Heart left ventricle (tissue), 16 donors: ENCODE results near the gene SWSAP1. TPM values are rescaled to one million over a fixed set of nuclear protein-coding genes. Genes with fewer than 3 reads are reported as not detected.
"Not testable (repeated sequence)": the region's sequence is repeated elsewhere in the genome, so short reads cannot be mapped to it uniquely, and the experiment has no call there.

Experiments
- ATAC-seq, 4 donors: fragments of 200-7000 bp; cut with Tn5 transposase; one replicate each; pipeline ENCODE4 v1.9.1; 2020 to 2022; ENCODE audit warnings: moderate library complexity in 4 of 4, mild to moderate bottlenecking in 3 of 4, moderate number of reproducible peaks in 1 of 4
- DNase-seq, 5 donors: peaks; one replicate each; pipeline ENCODE4 v3.0.0-alpha.2; 2020
- H3K27ac ChIP-seq, 12 donors: fragments of 200-600 bp; sonication (generic) in 4 of 12; one replicate each; pipeline versions ENCODE4 v1.5.0 to v1.8.0; 2016 to 2022; ENCODE audit warnings: mild to moderate bottlenecking in 2 of 12
- H3K27me3 ChIP-seq, 9 donors: fragments of 200-600 bp; sonication (generic) in 2 of 9; one replicate each; pipeline versions ENCODE4 v1.5.1 to v1.8.0; 2016 to 2022; ENCODE audit warnings: mild to moderate bottlenecking in 3 of 9
- H3K36me3 ChIP-seq, 9 donors: fragments of 200-600 bp; sonication (generic) in 2 of 9; one replicate each; pipeline versions ENCODE4 v1.5.0 to v1.8.0; 2018 to 2022; ENCODE audit warnings: mild to moderate bottlenecking in 2 of 9
- H3K4me1 ChIP-seq, 12 donors: fragments of 200-600 bp; sonication (generic) in 4 of 12; one replicate each; pipeline versions ENCODE4 v1.5.0 to v1.8.0; 2016 to 2022; ENCODE audit warnings: mild to moderate bottlenecking in 3 of 12
- H3K4me3 ChIP-seq, 12 donors: fragments of 200-600 bp; sonication (generic) in 4 of 12; one replicate each; pipeline versions ENCODE4 v1.5.0 to v1.8.0; 2017 to 2022; ENCODE audit warnings: mild to moderate bottlenecking in 9 of 12, moderate library complexity in 4 of 12
- H3K9me3 ChIP-seq, 12 donors: fragments of 200-600 bp; sonication (generic) in 4 of 12; one replicate each; pipeline versions ENCODE4 v1.5.0 to v1.8.0; 2016 to 2022; ENCODE audit warnings: mild to moderate bottlenecking in 1 of 12
- POLR2A ChIP-seq, 2 donors: fragments of 450-650 bp; IDR thresholded peaks; one replicate each; pipeline ENCODE4 v1.6.1; 2017; ENCODE audit warnings: antibody characterized with exemption in 2 of 2, mild to moderate bottlenecking in 2 of 2, moderate library complexity in 2 of 2
- WGBS, 4 donors: extraction: QIAGEN DNeasy Blood & Tissue Kit in 2 of 4; methylation state at CpG; one replicate each; pipeline versions ENCODE4 v1.1.5 to v1.1.7; 2013 to 2018; 5-methylcytosine and 5-hydroxymethylcytosine counted together
- intact Hi-C, 10 donors: fragments of 100-400 bp; cut with DNase I; formaldehyde crosslinking; loops; one replicate each; pipeline versions ENCODE4 v1.11.1 to v1.14.2; 2022
- polyA plus RNA-seq, 2 donors: library from polyadenylated mRNA; stranded (reverse); fragments of 200-250 nt; gene quantifications; one replicate each; pipeline ENCODE4 v1.2.3, GENCODE V29; 2013
- total RNA-seq, 9 donors: library from RNA; depleted of rRNA in 2 of 9; stranded (reverse); fragments of >200 nt in 2 of 9; fragmentation: NEBNext Ultra II Directional in 3 of 9; extraction: Animal tissue kit (Norgen Biotek cat#: 25700) in 3 of 9; gene quantifications; one replicate each; pipeline versions ENCODE4 v1.1.0 to v1.2.4, GENCODE V29; 2016 to 2023
- TF ChIP-seq, protein P1 (sequence below), 12 donors: fragments of 200-600 bp; sonication (generic) in 4 of 12; IDR thresholded peaks; one replicate each; pipeline versions ENCODE4 v1.5.0 to v1.8.0; 2018 to 2022; ENCODE audit warnings: antibody characterized with exemption in 12 of 12, mild to moderate bottlenecking in 5 of 12
- donor health status: ischemic (EF 13 %, LVEDD 7.1; RV severe dilation, severe dysfunction).
- donor health status: healthy with polysubstance abuse.
- donor health status: DM: no; HTN: yes; CAD: no.
- donor health status: DM: no; HTN: no; CAD: no.
- donor health status: ischemic (EF 25% LVEDD 6.9; RV normal size, moderate dysfunction).
- donor health status: ischemic (EF 25% LVEDD 5.7; RV mildly dilated, moderate dysfunction).
- donor health status: healthy.
- donor health status: DM: yes; HTN: yes; CAD: no.
- donor health status: ischemic (EF 35%, LVEDD 5.7; RV mildly dilated, moderate dysfunction).
- donor health status: nonischemic (EF 11% LVEDD 7.7; RV severe dilation, severe dysfunction).
- donor health status: DM: yes; HTN: yes; CAD: no.
- donor health status: PGD.
- donor health status: ischemic (EF 29% LVEDD 5.4; RV normal size, mild dysfunction).
- donor health status: nonischemic (EF 23%, LVEDD 6.1; RV moderate dilation, normal function).

Gene SWSAP1
- total and polyA plus RNA-seq, 11 donors, result 0.67 to 2.1 (median 1.6) TPM

GRCh38 chr19:11349171-11349570 lies 25.3 kb upstream of the SWSAP1 start:
- peaks cover 0 to 10% (median 0%) of the 10 kb centered on the region in 12 donors for H3K9me3 ChIP-seq
- no peak for TF ChIP-seq POLR2A (IDR thresholded peaks at IDR 0.05)
- TF ChIP-seq, protein P1, sequence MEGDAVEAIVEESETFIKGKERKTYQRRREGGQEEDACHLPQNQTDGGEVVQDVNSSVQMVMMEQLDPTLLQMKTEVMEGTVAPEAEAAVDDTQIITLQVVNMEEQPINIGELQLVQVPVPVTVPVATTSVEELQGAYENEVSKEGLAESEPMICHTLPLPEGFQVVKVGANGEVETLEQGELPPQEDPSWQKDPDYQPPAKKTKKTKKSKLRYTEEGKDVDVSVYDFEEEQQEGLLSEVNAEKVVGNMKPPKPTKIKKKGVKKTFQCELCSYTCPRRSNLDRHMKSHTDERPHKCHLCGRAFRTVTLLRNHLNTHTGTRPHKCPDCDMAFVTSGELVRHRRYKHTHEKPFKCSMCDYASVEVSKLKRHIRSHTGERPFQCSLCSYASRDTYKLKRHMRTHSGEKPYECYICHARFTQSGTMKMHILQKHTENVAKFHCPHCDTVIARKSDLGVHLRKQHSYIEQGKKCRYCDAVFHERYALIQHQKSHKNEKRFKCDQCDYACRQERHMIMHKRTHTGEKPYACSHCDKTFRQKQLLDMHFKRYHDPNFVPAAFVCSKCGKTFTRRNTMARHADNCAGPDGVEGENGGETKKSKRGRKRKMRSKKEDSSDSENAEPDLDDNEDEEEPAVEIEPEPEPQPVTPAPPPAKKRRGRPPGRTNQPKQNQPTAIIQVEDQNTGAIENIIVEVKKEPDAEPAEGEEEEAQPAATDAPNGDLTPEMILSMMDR (IDR thresholded peaks at IDR 0.05), result no peak
- no peak overlapping the region for H3K27ac ChIP-seq
- intact Hi-C loops, result loop anchor here in 2 of 10 donors (5.0 kb wide), 2 partner anchors 33 to 57 kb away; partner anchors contain the start of gene EPOR (in 1 of the 2)
- 87 to 93% (median 93%) methylated on average over 4 of the region's 4 CpGs for WGBS, 4 donors
- no peaks in the 10 kb centered on the region for H3K36me3 ChIP-seq
- H3K27me3 ChIP-seq, result no peaks in the 10 kb centered on the region
- ATAC-seq, result no peak
- no peak for DNase-seq
- peaks cover 0 to 26% (median 20%) of the 10 kb centered on the region in 12 donors for H3K4me1 ChIP-seq
- no peak overlapping the region for H3K4me3 ChIP-seq

DNA sequence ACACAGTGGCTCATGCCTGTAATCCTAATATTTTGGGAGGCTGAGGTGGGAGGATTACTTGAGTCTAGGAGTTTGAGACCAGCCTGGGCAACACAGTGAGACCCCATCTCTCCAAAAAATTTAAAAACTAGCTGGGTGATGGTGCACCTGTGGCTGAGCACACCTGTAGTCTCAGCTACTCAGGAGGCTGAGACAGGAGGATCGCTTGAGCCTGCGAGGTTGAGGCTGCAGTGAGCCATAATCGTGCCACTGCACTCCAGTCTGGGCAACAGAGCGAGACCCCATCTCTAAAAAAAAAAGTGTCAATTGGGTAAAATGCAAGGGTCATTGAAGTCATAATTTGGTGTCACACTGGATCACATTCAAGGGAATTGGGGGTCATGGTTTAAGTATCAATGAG lies 20.4 kb upstream of the SWSAP1 start:
- H3K9me3 ChIP-seq, H3K27ac ChIP-seq, H3K4me3 ChIP-seq, H3K27me3 ChIP-seq, intact Hi-C loops, DNase-seq, H3K36me3 ChIP-seq, ATAC-seq: not testable (repeated sequence)
- WGBS, 4 donors, result 95 to 97% (median 96%) methylated on average over 4 of the region's 4 CpGs
- peaks cover 0 to 15% (median 0%) of the 10 kb centered on the region in 12 donors for H3K4me1 ChIP-seq

DNA sequence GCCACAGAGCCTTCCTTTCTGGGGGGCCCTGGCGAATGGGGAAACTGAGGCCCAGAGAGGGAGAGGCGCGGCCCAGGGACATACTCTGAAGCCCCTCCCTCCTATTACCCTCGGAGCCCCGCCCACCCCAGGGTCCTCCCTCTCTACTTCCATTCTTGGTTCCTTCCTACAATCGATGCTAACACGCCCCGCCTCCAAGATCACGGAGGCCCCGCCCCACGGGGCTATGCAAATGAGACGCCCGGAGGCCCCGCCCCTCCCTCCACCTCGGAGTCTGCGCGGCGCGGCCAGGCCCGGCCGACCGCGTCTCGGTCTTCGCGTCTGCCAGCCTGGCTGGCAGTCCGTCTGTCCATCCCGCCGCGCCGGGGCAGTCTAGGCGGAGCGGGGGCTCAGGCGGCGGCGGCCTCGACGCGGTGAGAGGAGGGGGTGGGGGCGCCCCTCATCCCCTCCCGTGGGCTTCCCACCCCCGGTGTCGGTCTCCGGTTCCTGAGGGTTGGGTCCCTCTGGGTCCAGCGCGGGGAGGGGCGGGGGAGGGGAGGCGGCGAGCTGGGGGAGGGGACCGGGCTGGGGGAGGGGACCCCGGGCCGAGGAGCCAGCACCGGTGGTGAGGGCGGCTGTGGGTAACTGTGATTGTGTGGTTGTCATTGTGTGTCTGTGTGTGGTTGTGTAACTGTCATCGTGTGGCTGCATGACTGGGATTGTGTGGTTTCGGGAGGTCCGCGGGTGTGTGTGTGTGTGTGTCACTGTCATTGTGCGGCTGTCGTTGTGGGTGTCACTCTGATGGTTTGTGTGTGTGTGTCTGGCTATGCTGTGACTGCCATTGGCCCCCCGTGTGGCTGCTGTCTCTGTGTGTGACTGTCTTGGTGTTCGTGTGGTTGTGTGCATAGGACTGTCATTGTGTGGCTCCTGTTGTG lies 19.0 kb upstream of the SWSAP1 start, which contains the start of gene PLPPR2:
PLPPR2 (plus strand) TSS at position 273 of the 914 bp plus-strand sequence. CDS start 2,242 bp downstream, outside the sequence.
- no peaks in the 10 kb centered on the region for H3K9me3 ChIP-seq
- peak; percentile 81 to 97 (median 96) for ATAC-seq
- H3K27me3 ChIP-seq, result no peaks in the 10 kb centered on the region
- WGBS, 4 donors, result 6 to 9% (median 8%) methylated on average over 35 to 62 of the region's 62 CpGs
- TF ChIP-seq, protein P1 (IDR thresholded peaks at IDR 0.05), result no peak
- TF ChIP-seq POLR2A (IDR thresholded peaks at IDR 0.05), result peak in 1 of 2 donors; percentile 77
- peak within 1 kb of the TSS in 9 of 12 donors; percentile 46 to 85 (median 57) for H3K27ac ChIP-seq
- DNase-seq, result peak; percentile 92 to 97 (median 97)
- peaks cover 0 to 15% (median 0%) of the 10 kb centered on the region in 12 donors for H3K4me1 ChIP-seq
- peaks cover 0 to 17% (median 0%) of the 10 kb centered on the region in 9 donors for H3K36me3 ChIP-seq
- peak within 1 kb of the TSS; percentile 55 to 87 (median 66) for H3K4me3 ChIP-seq
- intact Hi-C loops, result no loop called here

DNA sequence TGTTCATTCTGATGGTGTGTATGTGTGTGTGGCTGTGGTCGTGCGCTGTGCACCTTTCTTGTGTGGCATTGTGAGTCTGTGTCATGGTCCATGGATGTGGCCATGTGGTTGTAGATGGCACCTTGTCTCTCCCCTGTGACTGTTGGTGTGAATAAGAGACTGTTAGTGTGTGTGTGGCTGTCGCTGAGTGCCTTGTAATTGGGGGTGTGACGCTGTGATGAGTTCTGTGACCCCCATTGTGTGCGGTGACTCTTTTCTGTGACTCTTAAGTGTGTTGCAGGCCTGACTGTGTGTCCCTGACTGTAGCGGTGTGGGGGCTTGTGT lies 18.4 kb upstream of the SWSAP1 start:
- intact Hi-C loops, result no loop called here
- peaks cover 0 to 17% (median under 1%) of the 10 kb centered on the region in 12 donors for H3K4me1 ChIP-seq
- H3K36me3 ChIP-seq, result peaks cover 0 to 21% (median 0%) of the 10 kb centered on the region in 9 donors
- no peaks in the 10 kb centered on the region for H3K27me3 ChIP-seq
- no peak for TF ChIP-seq POLR2A (IDR thresholded peaks at IDR 0.05)
- TF ChIP-seq, protein P1 (IDR thresholded peaks at IDR 0.05), result no peak
- ATAC-seq (no peak), DNase-seq (no peak)
- peak overlapping the region in 11 of 12 donors; percentile 55 to 87 (median 67) for H3K4me3 ChIP-seq
- H3K9me3 ChIP-seq, result no peaks in the 10 kb centered on the region
- 86 to 90% (median 88%) methylated on average over 3 to 6 of the region's 6 CpGs for WGBS, 4 donors
- peak overlapping the region in 4 of 12 donors; percentile 48 to 85 (median 68) for H3K27ac ChIP-seq
